GM19438 (cell line): ENCODE results near the gene PITPNC1.
"Not testable (repeated sequence)": the region's sequence is repeated elsewhere in the genome, so short reads cannot be mapped to it uniquely, and the experiment has no call there.

Source experiments
- ATAC-seq: cut with Tn5 transposase; IDR thresholded peaks from one replicate; pipeline ENCODE4 v1.9.1; 2021; ENCODE audit warnings: low read depth; ENCODE audit not compliant: unreplicated experiment

The PITPNC1 gene

DNA sequence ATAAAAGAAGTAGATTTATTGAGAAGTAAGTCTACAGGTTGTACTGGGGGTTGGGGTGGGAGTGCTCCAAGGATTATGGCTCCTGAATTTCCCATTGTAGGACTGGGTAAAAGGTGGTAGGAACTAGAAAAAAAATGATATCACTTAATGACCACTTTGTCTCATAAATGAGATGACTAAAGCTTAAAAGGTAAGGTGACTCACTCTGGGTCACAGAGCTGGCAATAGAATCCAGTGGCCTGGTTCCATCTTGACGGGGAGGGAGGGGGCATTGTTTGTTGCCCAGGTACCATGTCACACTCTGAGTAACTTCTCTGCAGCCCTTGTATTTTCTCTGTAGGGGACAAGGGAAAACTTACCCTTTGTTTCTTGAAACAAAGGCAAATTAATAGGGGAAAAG, 126.1 kb downstream of the PITPNC1 start:
- no peak for ATAC-seq

DNA sequence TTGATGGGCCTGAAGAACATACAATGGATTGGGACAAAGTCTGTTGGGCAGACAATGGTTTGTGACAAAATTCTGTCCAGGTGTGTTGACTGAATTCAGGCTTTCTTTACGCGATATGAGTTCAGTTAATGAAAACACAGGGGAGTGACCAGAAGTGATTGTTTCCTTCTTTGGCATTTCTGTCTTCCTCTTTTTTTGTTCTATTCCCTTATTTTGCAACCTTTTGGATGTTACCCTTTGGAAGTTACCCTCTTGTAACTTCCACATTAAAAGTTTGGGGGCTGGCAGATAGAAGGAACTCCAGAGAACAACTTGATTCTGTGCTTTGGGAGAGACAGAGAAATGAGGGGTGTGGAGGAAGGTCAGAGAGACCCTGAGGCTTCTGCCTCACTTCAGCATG, 126.7 kb downstream of the PITPNC1 start:
- no peak for ATAC-seq

DNA sequence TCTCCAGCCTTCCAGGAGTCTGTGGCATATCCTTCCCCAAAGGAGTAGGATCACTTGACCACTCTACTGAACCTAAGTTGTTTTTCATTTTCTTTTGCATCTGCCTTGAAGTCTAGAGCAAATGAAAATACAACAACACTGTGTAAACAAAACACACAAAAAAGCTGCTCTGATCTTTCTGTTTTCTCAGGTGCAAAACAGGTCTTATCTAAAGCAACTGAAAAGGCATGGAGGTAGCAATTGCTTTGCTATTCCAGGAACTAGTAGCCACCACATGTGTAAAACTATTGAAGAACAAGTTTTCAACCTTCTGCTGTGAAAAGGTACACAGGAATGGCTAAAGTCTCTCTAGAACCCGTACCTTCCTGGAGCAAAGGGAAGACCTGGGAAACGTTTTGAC, 127.1 kb downstream of the PITPNC1 start:
- no peak for ATAC-seq

DNA sequence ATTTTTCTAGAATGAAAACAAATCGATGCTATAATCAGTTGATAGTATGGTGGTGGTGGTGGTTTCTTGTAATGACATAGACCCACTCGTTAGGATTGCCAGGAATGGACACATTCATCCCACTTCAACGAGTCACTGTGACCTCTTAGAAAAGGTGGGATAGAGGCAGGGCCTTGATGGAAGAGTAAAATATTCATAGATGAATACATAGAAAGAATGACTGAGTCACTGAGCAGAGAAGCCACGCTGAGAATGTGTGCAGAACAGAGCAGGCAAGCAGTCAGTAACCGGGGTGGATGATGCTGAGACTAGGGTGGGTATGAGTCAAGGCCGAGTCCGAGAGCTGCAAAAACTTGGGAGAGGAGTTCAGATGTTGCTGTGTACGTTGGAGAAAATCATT, 129.9 kb downstream of the PITPNC1 start:
- no peak for ATAC-seq

DNA sequence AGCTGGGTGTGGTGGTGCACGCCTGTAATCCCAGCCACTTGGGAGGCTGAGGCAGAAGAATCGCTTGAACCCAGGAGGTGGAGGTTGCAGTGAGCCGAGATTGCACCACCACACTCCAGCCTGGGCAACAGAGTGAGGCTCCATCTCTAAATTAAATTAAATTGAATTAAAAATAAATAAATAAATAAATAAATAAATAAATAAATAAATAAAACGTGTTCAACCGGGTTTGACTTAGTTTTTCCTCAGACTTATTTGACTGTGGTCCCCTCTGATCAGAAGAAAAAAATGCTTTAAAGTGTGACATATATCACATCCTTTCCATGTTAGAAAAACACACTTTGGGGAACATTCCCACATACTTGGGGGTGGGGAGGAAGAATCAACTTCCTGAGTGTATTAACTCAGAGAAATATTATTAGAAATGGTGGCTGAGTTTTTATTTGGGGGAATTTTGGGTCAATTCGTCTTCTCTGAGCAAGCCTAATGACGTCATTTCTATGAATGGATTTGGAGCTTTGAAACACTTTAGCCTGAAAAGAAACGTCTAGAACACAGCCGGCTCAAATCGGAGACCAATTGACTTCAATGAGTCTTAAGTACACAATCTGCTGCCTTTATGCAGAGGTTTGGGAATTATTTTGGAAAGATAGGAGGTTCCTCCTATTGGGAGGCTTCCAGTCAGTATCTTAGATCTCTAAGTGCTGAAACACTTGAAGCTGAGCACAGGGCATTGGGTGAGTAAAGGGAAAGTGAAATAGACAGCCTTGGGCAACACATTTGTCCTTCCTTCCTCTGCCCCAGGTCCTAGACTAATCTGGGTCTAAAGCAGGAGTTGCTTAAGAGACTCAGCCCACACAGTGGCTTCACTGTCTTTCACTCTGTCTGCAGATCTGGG, 132.6 kb downstream of the PITPNC1 start:
- ATAC-seq: no peak

DNA sequence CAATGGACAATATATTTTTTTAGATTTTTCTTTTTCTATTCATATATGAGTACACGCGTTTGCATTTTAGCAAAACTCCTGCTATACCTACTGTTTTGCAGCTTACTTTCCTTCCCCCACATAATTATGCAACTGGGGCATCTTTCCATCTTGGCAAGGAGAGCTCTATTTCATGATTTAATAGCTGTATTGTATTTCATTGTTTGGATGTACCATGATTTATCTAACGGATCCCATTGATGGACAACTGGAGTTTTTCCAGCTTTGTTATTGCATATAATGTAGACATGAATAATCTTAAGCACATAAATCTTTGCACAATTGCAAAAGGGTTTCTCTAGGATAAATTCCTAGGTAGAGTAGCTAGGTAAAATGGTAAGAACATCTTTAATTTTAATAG, 133.9 kb downstream of the PITPNC1 start:
- ATAC-seq: no peak

DNA sequence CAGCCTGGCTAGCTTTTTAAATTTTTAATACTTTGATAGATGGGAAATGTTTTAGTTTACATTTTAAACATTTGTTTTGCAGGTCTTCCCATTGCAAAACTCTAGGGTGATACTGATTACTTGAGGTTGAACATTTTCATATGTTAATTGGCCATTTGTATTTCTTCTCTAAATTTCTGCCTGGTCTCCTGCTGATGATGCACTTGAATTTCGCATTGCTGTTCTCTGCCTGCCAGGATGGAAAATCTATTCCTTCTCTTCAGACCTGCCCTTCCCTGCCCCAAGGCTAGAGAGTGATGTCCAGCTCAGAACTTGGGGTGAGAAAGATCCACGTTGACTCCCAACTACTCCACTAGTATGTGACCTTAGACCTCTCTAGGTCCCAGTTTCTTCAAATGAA, 134.7 kb downstream of the PITPNC1 start:
- ATAC-seq: no peak

DNA sequence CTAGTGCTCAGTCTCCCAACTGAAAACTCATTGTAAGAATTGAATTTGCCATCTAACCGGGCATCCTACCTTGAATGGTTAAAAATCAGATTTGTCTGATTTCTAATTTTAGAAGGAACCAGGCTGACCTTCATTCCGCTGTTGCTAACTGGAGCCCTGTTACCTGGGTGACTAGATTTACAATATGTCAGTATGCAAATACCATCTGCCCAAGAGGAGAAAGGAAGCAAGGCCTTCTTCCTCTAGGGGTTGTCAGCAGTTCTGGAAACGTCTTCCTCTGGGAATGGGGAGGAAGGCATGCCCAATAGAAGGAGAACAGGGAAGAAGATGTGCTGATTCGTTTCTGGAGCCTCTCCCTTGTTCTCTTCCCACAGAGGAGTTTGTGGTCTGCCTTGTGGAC, 137.9 kb downstream of the PITPNC1 start:
- ATAC-seq: no peak

DNA sequence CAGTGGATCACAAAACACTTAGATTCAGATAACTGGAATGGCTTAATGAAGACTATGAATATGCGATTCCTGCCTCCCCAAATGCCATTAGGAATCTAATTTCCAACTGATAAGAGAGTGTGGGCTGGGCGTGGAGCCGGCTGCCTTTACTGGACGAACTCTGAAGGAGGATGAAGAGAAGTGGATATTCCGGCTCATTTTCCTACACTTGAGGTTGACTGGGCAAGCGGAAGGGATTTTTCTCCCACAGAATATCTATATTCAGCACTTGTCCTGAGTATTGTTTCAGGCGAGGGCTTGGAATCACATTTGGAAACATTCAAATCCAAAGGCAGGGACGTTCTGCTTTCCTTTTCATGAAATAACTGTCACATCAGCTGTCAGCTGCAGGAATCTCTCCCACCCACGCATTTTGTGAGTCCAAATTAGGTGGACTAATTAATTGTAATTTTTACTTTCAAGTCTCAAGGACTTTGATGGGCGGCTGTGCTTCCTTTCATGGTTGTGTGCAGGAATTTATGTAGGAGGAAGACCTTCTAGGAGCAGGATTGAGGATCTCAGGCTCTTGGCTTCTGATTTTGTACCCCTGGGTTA, 138.5 kb downstream of the PITPNC1 start:
- ATAC-seq: no peak

DNA sequence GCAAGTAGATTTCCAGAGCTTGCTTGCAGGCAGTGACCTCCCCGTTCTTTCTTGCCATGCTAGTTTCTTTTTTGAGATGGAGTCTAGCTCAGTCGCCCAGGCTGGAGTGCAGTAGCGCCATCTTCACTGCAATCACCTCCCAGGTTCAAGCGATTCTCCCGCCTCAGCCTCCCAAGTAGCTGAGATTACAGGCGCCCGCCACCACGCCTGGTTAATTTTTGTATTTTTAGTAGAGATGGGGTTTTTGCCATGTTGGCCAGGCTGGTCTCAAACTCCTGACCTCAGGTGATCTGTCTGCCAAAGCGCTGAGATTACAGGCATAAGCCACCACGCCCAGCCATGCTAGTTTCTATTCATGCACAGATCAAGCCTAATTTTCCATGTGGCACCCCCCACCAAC, 139.5 kb downstream of the PITPNC1 start:
- ATAC-seq: not testable (repeated sequence)

DNA sequence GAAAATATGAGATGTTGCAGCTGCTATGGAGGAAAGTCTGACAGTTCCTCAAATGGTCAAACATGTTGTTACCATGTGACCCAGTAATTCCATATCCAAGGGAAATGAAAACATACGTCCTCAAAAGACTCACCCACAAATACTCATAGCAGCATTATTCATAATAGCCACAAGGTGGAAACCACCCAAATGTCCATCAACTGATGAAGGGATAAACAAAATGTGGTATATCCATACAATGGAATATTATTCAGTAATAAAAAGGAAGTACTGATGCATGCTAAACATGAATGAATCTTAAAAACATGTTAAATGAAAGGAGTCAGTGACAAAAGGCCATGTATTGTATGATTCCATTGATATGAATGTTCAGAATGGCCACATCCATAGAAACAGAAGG, 140.2 kb downstream of the PITPNC1 start:
- no peak for ATAC-seq

DNA sequence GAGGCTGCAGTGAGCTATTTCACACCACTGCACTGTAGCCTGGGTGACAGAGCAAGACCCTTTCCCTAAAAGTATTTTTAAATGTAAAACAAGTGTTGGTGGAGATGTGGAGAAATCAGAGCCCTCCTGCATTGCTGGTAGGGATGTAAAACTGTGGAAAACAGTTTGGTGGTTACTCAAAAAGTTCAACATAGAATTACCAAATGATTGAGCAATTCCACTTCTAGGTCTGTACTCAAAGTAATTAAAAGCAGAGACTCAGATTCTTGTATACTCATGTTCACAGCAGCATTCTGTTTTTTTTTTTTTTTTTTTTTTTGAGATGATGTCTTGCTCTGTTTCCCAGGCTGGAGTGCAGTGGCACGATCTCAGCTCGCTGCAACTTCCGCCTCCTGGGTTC, 141.8 kb downstream of the PITPNC1 start:
- ATAC-seq: no peak

DNA sequence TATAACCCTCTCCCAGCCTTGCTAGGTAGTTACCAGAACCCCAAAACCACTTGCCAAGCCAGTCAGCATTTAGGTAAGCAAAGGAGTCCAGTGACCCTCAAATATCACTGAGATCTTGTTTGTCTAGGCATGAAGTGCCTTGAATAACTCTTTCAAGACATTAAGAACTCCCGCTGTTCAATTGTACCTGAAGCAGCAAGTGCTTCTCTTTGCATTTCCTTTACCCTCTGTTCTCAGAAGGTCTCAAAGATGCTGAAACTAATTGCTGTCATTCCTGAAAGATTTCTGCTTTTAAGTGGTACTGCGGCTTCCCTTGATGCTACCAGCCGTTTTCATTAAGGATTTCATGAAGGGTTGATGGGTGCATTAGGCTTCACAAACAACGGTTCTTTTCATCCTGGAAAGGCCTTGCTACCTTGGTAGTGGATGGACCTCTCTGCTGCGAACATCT, 142.7 kb downstream of the PITPNC1 start:
- no peak for ATAC-seq

DNA sequence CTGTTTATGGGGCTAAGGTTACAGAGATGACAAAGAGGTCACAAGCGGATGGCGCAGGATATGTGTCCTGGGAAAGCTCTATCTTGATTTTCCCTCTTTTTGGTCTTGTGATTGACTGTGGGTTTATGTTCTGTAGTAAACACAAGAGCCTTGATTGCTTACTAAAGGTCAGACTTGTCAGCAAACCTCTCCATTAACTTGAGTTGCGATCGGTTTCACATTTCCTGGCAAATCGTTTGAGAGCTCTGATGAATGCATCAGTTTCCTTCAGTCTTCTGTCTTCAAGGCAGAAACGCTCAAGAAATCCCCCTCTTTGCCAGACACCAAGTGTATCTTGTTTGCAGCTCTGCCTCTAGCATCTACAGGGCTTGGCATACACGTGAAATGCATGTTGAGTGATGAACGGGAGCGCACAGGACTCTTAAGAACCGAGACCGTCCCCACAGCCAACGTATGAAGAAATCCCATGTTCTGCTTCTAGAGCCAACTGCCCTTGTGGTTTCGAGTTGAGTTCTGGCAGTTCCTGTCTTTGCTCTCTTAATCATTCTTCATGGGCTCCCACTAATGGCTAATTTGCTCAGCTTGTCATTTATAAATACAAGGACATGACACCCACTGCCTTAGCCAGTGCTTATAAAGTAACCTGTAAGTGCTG, 143.3 kb downstream of the PITPNC1 start:
- no peak for ATAC-seq

DNA sequence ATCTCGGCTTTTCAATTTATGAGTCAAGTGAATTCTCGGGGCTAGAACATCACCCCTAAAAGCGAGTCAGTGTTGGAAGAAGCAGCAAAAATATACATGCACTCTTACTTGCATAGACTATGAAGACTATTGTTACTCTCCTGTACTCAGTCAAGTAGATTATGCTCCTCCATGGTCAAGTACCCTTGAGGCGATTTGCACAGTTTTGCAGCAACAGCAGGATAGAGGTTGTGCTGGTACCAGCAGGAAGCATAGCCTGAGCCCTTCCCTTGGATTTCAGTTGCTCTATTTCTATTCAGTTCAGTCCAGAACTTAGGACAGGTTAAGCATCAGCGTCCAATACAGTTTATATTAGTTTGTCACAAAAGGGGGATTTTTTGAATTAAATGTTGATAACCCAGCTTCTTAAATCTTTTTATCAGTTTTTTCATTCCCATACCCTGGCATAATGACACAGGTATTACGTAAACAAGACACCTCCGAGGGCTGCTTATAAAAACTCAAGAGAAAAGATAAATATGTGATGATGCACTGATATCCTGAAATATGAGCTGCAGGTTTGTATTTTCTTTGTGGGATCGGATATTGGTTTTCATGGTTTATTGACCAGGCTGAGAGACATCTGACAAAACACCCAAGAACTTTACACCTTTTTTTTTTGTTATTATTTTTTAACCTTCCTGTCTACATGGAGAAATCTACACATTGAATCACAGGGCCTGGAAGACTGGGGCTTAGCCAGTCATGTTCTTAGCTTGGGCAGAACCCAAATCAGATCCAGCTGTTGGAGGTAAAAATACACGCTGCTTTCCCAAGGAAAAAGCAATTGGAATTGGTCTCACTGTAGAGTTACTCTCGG, 144.1 kb downstream of the PITPNC1 start:
- ATAC-seq: no peak

DNA sequence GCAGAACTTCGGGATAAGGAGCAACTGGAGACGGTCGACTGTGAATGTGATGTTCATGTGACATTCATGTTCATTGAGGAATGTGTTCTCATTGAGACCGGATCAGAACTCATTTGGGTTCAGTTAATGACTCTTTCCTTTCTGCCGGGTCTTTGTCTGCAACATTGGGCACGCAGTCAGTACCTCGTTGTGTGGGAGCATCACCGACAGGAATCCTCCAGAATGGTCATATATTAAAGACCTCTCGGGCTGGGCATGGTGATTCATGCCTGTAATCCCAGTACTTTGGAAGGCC, 144.6 kb downstream of the PITPNC1 start:
- ATAC-seq: no peak

DNA sequence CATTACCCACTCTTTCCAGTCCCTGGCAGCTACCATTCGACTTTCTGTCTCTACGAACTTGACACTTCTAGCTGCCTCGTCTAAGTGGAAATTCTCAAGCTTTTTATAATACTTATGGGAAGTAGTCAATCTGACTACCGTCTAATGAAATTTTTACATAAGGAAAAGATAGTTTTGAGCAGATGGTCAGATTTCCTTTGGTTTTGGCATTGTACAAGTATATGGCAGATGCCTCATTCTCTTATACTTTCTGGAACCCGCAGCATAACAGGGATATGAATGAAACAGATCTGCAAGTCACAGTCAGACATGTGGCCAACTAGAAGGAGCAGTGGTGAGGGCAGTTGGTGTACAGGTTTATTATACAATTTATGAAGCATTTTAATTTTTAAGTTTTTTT, 146.0 kb downstream of the PITPNC1 start:
- no peak for ATAC-seq

DNA sequence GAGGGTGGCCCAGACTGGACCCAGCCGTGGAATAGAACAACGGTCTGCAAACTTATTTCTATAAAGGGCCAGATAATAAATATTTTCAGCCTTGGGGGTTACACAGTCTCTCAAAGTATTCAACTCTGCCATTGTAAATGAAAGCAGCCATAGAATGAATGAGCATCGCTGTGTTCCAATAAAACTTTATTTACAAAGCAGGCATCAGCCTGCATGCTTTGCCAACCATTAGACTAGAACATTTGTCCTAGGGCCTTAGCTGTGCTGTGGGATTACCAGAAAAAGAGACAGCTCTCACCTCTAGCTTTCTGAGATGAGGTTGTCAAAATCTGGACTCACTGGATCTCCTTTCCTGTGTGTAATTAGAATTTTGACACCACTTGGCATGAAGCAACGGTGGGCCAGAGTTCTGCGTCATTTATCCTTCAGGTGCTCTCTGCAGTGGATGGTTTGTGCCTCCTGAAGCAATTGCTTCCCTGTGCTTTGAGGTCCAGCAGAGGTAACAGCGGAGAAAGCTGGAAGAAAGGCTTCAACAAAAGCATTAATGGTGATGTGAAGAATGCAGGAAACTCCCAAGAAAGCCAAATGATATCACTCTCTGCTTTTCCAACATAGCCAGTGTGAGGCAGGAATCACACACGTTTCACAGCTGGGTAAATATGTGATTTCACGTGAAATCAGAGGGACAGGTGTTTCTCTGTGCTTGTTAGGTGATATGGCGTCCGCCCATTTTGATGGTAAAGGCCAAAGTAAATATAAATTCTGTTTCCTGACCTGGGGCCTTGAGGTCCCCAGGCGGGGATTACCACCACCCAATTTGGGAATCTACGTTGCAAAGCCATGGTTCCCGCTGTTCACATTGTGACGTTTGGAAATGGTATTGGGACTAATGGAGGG, 148.4 kb downstream of the PITPNC1 start:
- no peak for ATAC-seq

DNA sequence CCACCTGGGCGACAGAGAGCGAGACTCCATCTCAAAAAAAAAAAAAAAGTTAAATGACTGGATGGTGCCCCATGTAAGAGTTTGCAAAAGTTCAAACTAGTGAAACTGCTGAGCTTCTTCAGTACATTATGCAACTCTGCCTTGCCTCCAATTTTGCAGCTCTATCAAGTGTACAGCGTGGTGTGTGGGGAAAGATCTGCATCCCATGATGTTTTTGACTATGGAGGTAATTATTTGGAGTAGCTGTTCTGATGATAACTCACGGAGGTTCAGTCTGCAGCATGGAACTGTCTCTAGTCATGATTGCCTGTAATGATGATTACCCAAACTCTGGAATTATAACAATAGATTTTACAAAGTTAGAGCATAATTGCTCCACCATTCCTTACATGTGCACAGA, 149.6 kb downstream of the PITPNC1 start:
- ATAC-seq: no peak
